Sigmoid colon (tissue), 7 donors: ENCODE data around the gene FKBP1B. TPM values are rescaled to one million over a fixed set of nuclear protein-coding genes. Genes with fewer than 3 reads are reported as not detected.
A peak's percentile ranks its signal among the peaks of the same experiment; 100 is the strongest.

ENCODE experiments used
- DNase-seq: peaks from one replicate; pipeline ENCODE4 v3.0.0-alpha.2; 2019
- H3K27ac ChIP-seq, 4 donors: fragments of 200-600 bp; sonication (generic); one replicate each; pipeline ENCODE4 v1.5.1; 2016 to 2019; ENCODE audit warnings: mild to moderate bottlenecking in 1 of 4
- H3K27me3 ChIP-seq, 3 donors: fragments of 200-600 bp; sonication (generic); one replicate each; pipeline ENCODE4 v1.5.1; 2019; ENCODE audit warnings: mild to moderate bottlenecking in 1 of 3
- H3K36me3 ChIP-seq, 4 donors: fragments of 200-600 bp; sonication (generic); one replicate each; pipeline ENCODE4 v1.5.1; 2016 to 2019
- H3K4me1 ChIP-seq, 4 donors: fragments of 200-600 bp; sonication (generic); one replicate each; pipeline ENCODE4 v1.5.1; 2017 to 2019
- H3K4me3 ChIP-seq, 4 donors: fragments of 200-600 bp; sonication (generic); one replicate each; pipeline ENCODE4 v1.5.1; 2017 to 2019; ENCODE audit warnings: mild to moderate bottlenecking in 2 of 4, moderate library complexity in 1 of 4
- H3K9me3 ChIP-seq, 4 donors: fragments of 200-600 bp in 3 of 4; sonication (generic) in 3 of 4; one replicate each; pipeline versions ENCODE4 v1.5.1 to v1.6.1; 2013 to 2019
- EP300 ChIP-seq, 4 donors: sonication (generic); formaldehyde crosslinking; IDR thresholded peaks; one replicate each; pipeline ENCODE4 v1.6.1; 2017; ENCODE audit warnings: antibody characterized with exemption in 4 of 4
- POLR2A ChIP-seq, 2 donors: fragments of 450-650 bp; IDR thresholded peaks; one replicate each; pipeline ENCODE4 v1.6.1; 2016; ENCODE audit warnings: antibody characterized with exemption in 2 of 2, mild to moderate bottlenecking in 2 of 2, moderate library complexity in 2 of 2
- POLR2AphosphoS5 ChIP-seq, 4 donors: sonication (generic); formaldehyde crosslinking; IDR thresholded peaks; one replicate each; pipeline ENCODE4 v1.6.1; 2017; ENCODE audit warnings: antibody characterized with exemption in 4 of 4
- WGBS, 2 donors: extraction: QIAGEN DNeasy Blood & Tissue Kit; methylation state at CpG; one replicate each; pipeline ENCODE4 v1.1.7; 2013; 5-methylcytosine and 5-hydroxymethylcytosine counted together
- intact Hi-C: fragments of 100-400 bp; cut with DNase I; formaldehyde crosslinking; loops from one replicate; pipeline ENCODE4 v1.15.1; 2023
- polyA plus RNA-seq, 3 donors: library from polyadenylated mRNA; stranded (reverse); fragments of 200-250 nt; gene quantifications; one replicate each; pipeline ENCODE4 v1.2.3, GENCODE V29; 2013
- total RNA-seq, 4 donors: library from RNA; depleted of rRNA; stranded (reverse); fragments of >200 nt; gene quantifications; one replicate each; pipeline ENCODE4 v1.1.0, GENCODE V29; 2016
- TF ChIP-seq, protein P1 (sequence below), 4 experiments: fragments of 450-650 bp in 3 of 4; fragments of 200-600 bp in 1 of 4; IDR thresholded peaks; one replicate each; pipeline ENCODE4 v1.5.1; 2016 to 2019; ENCODE audit warnings: antibody characterized with exemption in 4 of 4, mild to moderate bottlenecking in 3 of 4, moderate library complexity in 2 of 4
- donor health status: healthy with polysubstance abuse.
- donor health status: Bipolar disorder and iron deficiency.
- donor health status: healthy.

Gene FKBP1B
- total and polyA plus RNA-seq, 7 donors, result 3.1 to 43.7 (median 8.0) TPM

GRCh38 chr2:24022324-24022974, 27.1 kb upstream of the FKBP1B start:
- no peak for DNase-seq
- no peaks in the 10 kb centered on the region for H3K9me3 ChIP-seq
- no peak overlapping the region for H3K4me3 ChIP-seq
- peaks cover 0 to 30% (median 6%) of the 10 kb centered on the region in 4 donors for H3K36me3 ChIP-seq
- 95% methylated on average over 14 of the region's 14 CpGs for WGBS, 2 donors
- no peaks in the 10 kb centered on the region for H3K4me1 ChIP-seq
- intact Hi-C loops, result no loop called here
- TF ChIP-seq POLR2AphosphoS5 (IDR thresholded peaks at IDR 0.05), result no peak
- H3K27me3 ChIP-seq, result no peaks in the 10 kb centered on the region
- H3K27ac ChIP-seq, result no peak overlapping the region

DNA sequence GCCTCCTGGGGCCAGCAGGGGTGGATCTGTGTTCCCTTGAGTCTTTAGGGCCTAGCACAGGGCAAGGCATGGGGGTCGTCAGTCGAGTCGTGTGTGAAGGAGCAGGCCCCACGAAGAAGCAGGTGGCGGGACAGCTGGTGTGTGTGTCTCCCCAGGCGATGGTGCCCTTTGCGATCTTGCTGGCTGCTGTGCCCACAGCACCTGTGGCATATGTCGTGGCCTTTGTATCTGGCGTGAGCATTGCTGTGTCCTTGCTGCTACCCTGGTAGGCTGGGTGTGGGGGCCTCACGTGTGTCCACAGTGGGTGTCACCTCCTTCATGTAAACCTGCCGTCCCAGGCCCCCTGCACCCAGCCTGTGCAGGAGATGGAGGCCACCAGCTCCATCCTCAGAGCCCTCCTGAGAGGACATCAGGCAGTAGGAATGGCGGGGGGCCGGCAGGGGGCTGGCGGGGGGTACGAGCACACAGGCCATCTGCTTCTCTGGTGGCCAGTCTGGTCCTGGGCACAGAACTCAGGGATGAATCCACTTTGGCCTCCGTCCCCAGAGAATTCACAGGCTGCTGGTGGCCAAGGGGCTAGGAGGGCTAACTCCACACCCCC, 26.5 kb upstream of the FKBP1B start:
- H3K9me3 ChIP-seq, result no peaks in the 10 kb centered on the region
- DNase-seq, result no peak
- H3K36me3 ChIP-seq, result peaks cover 0 to 35% (median 6%) of the 10 kb centered on the region in 4 donors
- TF ChIP-seq POLR2AphosphoS5 (IDR thresholded peaks at IDR 0.05) (no peak), EP300 (IDR thresholded peaks at IDR 0.05) (no peak), POLR2A (IDR thresholded peaks at IDR 0.05) (no peak)
- TF ChIP-seq, protein P1, sequence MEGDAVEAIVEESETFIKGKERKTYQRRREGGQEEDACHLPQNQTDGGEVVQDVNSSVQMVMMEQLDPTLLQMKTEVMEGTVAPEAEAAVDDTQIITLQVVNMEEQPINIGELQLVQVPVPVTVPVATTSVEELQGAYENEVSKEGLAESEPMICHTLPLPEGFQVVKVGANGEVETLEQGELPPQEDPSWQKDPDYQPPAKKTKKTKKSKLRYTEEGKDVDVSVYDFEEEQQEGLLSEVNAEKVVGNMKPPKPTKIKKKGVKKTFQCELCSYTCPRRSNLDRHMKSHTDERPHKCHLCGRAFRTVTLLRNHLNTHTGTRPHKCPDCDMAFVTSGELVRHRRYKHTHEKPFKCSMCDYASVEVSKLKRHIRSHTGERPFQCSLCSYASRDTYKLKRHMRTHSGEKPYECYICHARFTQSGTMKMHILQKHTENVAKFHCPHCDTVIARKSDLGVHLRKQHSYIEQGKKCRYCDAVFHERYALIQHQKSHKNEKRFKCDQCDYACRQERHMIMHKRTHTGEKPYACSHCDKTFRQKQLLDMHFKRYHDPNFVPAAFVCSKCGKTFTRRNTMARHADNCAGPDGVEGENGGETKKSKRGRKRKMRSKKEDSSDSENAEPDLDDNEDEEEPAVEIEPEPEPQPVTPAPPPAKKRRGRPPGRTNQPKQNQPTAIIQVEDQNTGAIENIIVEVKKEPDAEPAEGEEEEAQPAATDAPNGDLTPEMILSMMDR (IDR thresholded peaks at IDR 0.05), result no peak
- WGBS, 2 donors, result 85 to 92% methylated on average over 16 of the region's 16 CpGs
- no peaks in the 10 kb centered on the region for H3K27me3 ChIP-seq
- intact Hi-C loops, result no loop called here
- no peaks in the 10 kb centered on the region for H3K4me1 ChIP-seq
- H3K27ac ChIP-seq, result no peak overlapping the region
- no peak overlapping the region for H3K4me3 ChIP-seq

- 83 to 85% methylated on average over 12 of the region's 12 CpGs for WGBS, 2 donors
- Histone ChIP-seq H3K27me3 (no peaks in the 10 kb centered on the region), H3K4me3 (no peak overlapping the region), H3K27ac (no peak overlapping the region), H3K4me1 (no peaks in the 10 kb centered on the region), H3K9me3 (no peaks in the 10 kb centered on the region), H3K36me3 (peaks cover 0 to 44% (median 8%) of the 10 kb centered on the region in 4 donors)
- TF ChIP-seq POLR2AphosphoS5 (IDR thresholded peaks at IDR 0.05), result no peak
- TF ChIP-seq, protein P1 (IDR thresholded peaks at IDR 0.05), result peak in 1 of 4 experiments; percentile 9
- TF ChIP-seq EP300 (IDR thresholded peaks at IDR 0.05), result no peak
- DNase-seq, result no peak
- intact Hi-C loops, result no loop called here
These were observed 25.5 kb upstream of the FKBP1B start for GRCh38 chr2:24024018-24024417.

DNA sequence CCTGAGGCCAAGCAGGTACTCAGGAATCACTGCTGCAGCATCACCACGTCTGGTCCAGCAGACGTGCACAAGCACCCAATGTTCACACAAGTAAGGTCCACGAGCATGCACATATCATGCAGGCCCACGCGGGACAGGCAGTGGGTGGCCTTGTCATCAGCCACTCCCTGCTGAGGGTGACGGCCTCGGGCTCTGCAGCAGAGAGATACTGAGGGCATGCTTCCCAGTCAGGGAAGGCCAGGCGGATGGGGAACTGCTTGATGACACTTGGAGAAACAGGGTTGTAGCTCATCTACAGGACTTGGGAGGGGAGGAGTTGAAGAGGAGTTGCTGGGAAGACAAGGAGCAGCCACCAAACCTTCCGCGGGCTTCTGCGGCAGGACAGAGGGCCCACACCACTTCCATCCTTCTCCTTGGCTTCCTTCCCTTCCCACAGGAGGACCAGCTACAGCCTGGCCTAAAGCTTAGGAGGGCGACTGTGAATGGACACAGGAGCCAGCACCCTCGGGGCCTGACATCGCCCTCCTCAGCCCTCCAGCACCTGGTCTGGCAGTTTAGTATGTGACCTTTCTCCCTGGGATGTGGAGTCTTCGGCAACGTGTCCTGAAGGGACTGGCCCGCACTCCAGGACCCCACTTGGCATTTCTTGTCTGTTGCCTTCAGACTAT, 24.4 kb upstream of the FKBP1B start:
- Histone ChIP-seq H3K4me3 (no peak overlapping the region), H3K36me3 (peaks cover 8 to 55% (median 12%) of the 10 kb centered on the region in 4 donors), H3K9me3 (no peaks in the 10 kb centered on the region), H3K27me3 (no peaks in the 10 kb centered on the region), H3K4me1 (no peaks in the 10 kb centered on the region), H3K27ac (no peak overlapping the region)
- no peak for TF ChIP-seq POLR2AphosphoS5 (IDR thresholded peaks at IDR 0.05)
- TF ChIP-seq, protein P1 (IDR thresholded peaks at IDR 0.05), result no peak
- TF ChIP-seq EP300 (IDR thresholded peaks at IDR 0.05), result no peak
- TF ChIP-seq POLR2A (IDR thresholded peaks at IDR 0.05), result no peak
- intact Hi-C loops, result no loop called here
- DNase-seq, result no peak
- WGBS, 2 donors, result 94 to 95% methylated on average over 17 of the region's 17 CpGs

DNA sequence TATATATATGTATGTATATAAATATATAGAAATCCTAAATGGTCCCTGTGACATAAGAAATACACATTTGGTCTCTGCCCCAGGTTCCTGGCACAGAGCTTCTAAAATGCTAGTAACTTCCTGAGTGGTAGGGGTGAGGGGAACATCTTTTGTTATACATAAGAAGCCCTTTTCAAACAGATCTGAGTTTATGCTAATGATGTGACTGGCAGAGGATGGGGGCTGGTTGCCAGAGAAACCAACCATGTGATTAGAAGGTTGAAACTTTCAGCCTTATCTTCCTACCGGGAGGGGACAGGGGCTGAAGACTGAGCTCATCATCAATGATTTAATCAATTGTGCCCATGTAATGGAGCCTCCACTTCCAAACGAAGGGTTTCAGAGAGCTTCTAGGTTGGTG, 23.3 kb upstream of the FKBP1B start:
- Histone ChIP-seq H3K9me3 (no peaks in the 10 kb centered on the region), H3K4me1 (no peaks in the 10 kb centered on the region), H3K36me3 (peaks cover 14 to 66% (median 22%) of the 10 kb centered on the region in 4 donors), H3K4me3 (no peak overlapping the region), H3K27ac (no peak overlapping the region), H3K27me3 (no peaks in the 10 kb centered on the region)
- WGBS, 2 donors, result 81 to 86% methylated on average over 2 of the region's 2 CpGs
- intact Hi-C loops, result no loop called here
- TF ChIP-seq POLR2A (IDR thresholded peaks at IDR 0.05), result no peak
- no peak for TF ChIP-seq POLR2AphosphoS5 (IDR thresholded peaks at IDR 0.05)
- TF ChIP-seq EP300 (IDR thresholded peaks at IDR 0.05), result no peak
- TF ChIP-seq, protein P1 (IDR thresholded peaks at IDR 0.05), result no peak
- no peak for DNase-seq
